ENCODE data around the gene IRF1. TPM values are rescaled to one million over a fixed set of nuclear protein-coding genes. Genes with fewer than 3 reads are reported as not detected.
A peak's percentile ranks its signal among the peaks of the same experiment; 100 is the strongest.

IRF1 gene
- total and polyA plus RNA-seq, 4 donors, result 9.5 to 42.6 (median 24.7) TPM

DNA sequence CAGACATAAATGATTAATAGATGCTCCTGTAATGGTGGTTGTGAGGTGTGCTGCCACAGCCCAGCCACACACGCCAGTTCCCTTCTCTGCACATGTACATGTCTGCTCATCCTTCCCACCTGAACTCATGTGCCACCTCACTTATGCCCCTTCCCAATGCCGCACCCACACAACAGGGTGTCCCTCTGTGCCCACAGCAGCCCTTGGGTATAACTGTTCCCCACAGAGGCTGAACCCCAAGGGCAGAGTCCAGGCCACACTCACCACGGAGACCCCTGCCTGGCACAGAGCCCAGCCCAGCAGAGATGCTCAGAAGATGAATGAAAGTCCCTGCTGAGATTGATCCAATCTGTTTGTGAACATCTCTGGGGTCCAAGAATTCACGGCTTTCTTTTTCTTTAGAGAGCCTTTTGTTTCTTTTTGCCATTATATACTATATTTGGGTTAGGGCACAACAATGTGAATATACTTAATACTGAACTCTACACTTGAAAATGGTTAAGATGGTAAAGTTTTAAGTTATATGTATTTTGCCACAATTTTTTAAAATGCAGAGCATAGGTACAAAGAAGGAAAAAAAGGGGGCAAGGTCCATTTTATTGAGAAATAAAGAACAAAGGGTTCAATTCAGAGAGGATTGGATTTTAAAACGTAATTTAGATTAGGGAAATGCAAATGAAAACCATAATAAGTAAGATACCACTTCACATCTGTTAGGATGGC is 29.6 kb downstream of the IRF1 start:
- peak overlapping the region; percentile 73 to 92 for H3K27ac ChIP-seq (ENCODE audit: low read depth in 1 of 2, low read length in 2 of 2)
- no peak overlapping the region for H3K9ac ChIP-seq (ENCODE audit: low read depth in 1 of 2, low read length in 2 of 2)
- no peak overlapping the region for H3K4me3 ChIP-seq (ENCODE audit: low read depth in 1 of 3, low read length in 3 of 3)
- no peaks in the 10 kb centered on the region for H3K36me3 ChIP-seq (ENCODE audit: control insufficient read depth in 4 of 4, insufficient read depth in 3 of 4, low read depth in 1 of 4, low read length in 3 of 4)
- no peaks in the 10 kb centered on the region for H3K27me3 ChIP-seq (ENCODE audit: control insufficient read depth in 4 of 4, insufficient read depth in 4 of 4, low read length in 3 of 4)
- 51% methylated on average over 5 of the region's 5 CpGs for WGBS
- H3K9me3 ChIP-seq (ENCODE audit: control insufficient read depth in 4 of 4, low read length in 3 of 4), result no peaks in the 10 kb centered on the region
- peaks cover 32 to 99% (median 86%) of the 10 kb centered on the region in 4 donors for H3K4me1 ChIP-seq (ENCODE audit: control insufficient read depth in 4 of 4, insufficient read depth in 4 of 4, low read length in 3 of 4)
- TF ChIP-seq TAF1 (conservative IDR thresholded peaks at IDR 0.05), result no peak
- TF ChIP-seq HNF4A (conservative IDR thresholded peaks at IDR 0.05), result peak; percentile 75 to 76
- TF ChIP-seq MAX (IDR thresholded peaks at IDR 0.05), result no peak
- TF ChIP-seq RXRA (IDR thresholded peaks at IDR 0.05), result peak in 1 of 2 donors; percentile 30
- no peak for TF ChIP-seq CTCF (IDR thresholded peaks at IDR 0.05; ENCODE audit: low read depth, low read length, missing input control)
- no peak for DNase-seq (ENCODE audit: low spot score)

DNA sequence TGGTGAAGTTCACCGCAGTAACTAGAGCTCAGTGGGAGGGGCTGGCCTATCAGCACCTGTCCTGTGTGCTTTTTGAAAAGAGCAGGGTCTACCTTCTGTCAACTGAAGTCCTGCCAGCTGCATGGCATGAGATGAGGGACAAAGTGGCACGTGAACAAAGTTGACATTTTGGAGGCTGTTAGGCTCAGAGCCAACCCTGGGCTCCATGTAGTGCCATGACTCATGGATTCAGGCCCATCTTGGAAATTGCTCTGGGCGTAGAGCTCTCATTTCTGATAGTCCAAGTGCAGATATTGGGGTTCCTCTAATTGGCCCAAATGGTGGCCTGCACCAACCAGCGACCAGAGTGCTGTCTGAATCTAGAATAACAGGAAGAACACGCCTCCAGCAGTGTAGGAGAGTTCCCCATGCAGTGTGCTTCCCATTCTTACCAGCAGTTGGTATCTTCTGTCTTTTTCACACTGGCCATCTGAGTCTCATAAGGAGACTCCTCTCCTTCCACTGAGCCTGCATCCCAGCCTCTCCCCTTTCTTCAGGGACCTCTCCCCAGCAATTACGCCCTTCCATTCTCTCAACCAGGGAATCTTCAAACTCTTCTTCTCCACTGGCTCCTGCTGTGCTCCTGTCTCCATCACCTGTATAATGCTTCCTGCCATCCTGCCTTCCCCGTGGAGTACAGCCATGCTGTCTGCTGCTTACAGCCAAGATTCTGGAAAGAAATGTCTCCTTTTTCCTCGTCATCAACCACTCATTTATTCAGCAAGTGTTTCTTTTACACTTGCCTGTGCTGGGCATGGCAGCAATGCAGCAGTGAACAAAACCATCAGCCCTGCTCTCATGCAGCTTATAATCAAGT is 30.4 kb downstream of the IRF1 start:
- WGBS, result 59% methylated on average over 8 of the region's 8 CpGs
- Histone ChIP-seq H3K36me3 (ENCODE audit: control insufficient read depth in 4 of 4, insufficient read depth in 3 of 4, low read depth in 1 of 4, low read length in 3 of 4) (no peaks in the 10 kb centered on the region), H3K27ac (ENCODE audit: low read depth in 1 of 2, low read length in 2 of 2) (peak overlapping the region; percentile 73 to 92), H3K4me3 (ENCODE audit: low read depth in 1 of 3, low read length in 3 of 3) (no peak overlapping the region), H3K4me1 (ENCODE audit: control insufficient read depth in 4 of 4, insufficient read depth in 4 of 4, low read length in 3 of 4) (peaks cover 36 to 97% (median 85%) of the 10 kb centered on the region in 4 donors), H3K9ac (ENCODE audit: low read depth in 1 of 2, low read length in 2 of 2) (no peak overlapping the region), H3K9me3 (ENCODE audit: control insufficient read depth in 4 of 4, low read length in 3 of 4) (no peaks in the 10 kb centered on the region), H3K27me3 (ENCODE audit: control insufficient read depth in 4 of 4, insufficient read depth in 4 of 4, low read length in 3 of 4) (no peaks in the 10 kb centered on the region)
- no peak for DNase-seq (ENCODE audit: low spot score)
- TF ChIP-seq CTCF (IDR thresholded peaks at IDR 0.05; ENCODE audit: low read depth, low read length, missing input control) (peak; percentile 35), RAD21 (IDR thresholded peaks at IDR 0.05) (peak in 1 of 2 donors; percentile 38), SP1 (IDR thresholded peaks at IDR 0.05) (peak; percentile 76), TAF1 (conservative IDR thresholded peaks at IDR 0.05) (no peak), RXRA (IDR thresholded peaks at IDR 0.05) (peak; percentile 43 to 88), GABPA (IDR thresholded peaks at IDR 0.05 in 1 of 2, conservative IDR thresholded peaks at IDR 0.05 in 1 of 2) (no peak), YY1 (IDR thresholded peaks at IDR 0.05) (peak; percentile 93), HNF4A (conservative IDR thresholded peaks at IDR 0.05) (peak; percentile 46 to 79), JUND (IDR thresholded peaks at IDR 0.05) (peak; percentile 83 to 86), NR2F2 (IDR thresholded peaks at IDR 0.05) (no peak), EGR1 (IDR thresholded peaks at IDR 0.05; ENCODE audit: low read depth in 2 of 2) (peak in 1 of 2 donors; percentile 33), FOXA2 (IDR thresholded peaks at IDR 0.05) (peak; percentile 74), ZBTB33 (IDR thresholded peaks at IDR 0.05) (peak; percentile 66)

Measured in liver (tissue), 9 donors.